SK-N-SH treated with all-trans-retinoic acid at 6 μM for 48 hours (cell line): ENCODE data around the gene GPHA2.

Experiments used
- PATZ1 ChIP-seq: fragments of 250-450 bp; sonication (Bioruptor Pico); IDR thresholded peaks from 2 replicates; pipeline ENCODE4 v1.8.0; 2020; ENCODE audit warnings: mild to moderate bottlenecking, moderate library complexity, borderline replicate concordance
- ZC3H10 ChIP-seq: fragments of 250-450 bp; sonication (Bioruptor Pico); IDR thresholded peaks from 2 replicates; pipeline ENCODE4 v1.5.1; 2021; ENCODE audit warnings: mild to moderate bottlenecking, moderate library complexity

GRCh38 chr11:64930340-64930739 is 5.4 kb downstream of the GPHA2 start:
- TF ChIP-seq PATZ1 (CRISPR knock-in tag) (no peak), ZC3H10 (CRISPR knock-in tag) (no peak)
